NCI-H1048 (cell line): Measurements from ENCODE around the gene ANAPC13.

Experiments
- DNase-seq: peaks from one replicate; lab custom pipeline; 2025; lab: John Stamatoyannopoulos, UW

ANAPC13 gene

DNA sequence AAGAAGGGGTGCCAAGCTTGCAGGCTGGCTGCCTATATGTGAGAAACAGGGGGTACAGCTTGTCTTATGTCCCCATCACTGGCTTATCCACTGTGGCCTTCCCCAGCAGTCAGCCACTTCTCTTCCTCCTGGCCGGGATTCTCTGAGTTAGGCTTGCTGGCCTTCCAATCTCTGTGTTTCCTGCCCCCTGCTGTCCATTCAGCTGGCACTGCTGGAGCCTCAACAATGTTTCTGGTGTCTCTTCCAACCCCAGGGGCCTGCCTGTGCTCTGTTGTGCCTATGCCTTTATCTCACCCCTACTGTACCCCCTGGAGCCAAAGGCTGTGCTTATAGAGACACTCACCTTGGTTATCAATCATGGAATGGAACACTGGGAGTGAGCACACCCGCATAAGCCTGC, 36.5 kb downstream of the ANAPC13 start:
- no peak for DNase-seq

DNA sequence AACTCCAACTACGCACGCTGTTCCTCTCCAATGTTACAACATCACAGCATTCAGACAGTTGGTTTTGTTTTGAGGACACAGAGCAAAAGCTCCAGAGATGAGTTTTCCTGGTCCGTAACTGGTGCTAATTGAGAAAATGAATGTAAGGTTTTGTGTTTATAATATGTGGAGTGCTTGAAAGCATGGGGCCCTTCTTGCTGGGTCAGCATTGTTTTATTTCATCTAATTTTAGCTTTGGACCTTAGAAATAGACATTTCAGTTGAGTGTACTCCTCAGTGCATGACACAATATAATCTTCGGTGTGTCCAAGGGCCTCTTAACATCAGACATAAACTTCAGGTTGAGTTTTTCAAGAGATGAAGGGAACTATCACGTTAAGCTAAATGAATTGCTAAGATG, 37.1 kb downstream of the ANAPC13 start:
- DNase-seq, result no peak

DNA sequence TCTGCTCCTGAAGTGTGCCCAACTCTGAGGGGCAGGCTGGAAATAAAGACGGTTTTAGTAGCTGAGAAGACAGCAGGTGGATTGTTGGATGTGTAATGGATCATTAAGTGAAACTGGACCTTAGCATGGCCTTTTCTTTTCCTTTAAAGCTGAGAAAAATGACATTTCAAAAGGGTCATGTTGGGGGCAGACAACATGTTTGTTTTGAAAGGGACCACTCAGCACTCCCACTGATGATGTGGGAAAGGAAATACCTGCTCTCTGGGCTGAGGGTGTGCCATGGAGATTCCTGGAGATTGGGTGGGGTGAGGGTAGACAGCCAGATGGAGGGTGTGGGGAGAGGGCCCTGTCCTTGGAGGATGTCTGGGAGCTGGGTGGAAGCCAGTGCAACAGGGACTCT, 38.4 kb downstream of the ANAPC13 start:
- no peak for DNase-seq

DNA sequence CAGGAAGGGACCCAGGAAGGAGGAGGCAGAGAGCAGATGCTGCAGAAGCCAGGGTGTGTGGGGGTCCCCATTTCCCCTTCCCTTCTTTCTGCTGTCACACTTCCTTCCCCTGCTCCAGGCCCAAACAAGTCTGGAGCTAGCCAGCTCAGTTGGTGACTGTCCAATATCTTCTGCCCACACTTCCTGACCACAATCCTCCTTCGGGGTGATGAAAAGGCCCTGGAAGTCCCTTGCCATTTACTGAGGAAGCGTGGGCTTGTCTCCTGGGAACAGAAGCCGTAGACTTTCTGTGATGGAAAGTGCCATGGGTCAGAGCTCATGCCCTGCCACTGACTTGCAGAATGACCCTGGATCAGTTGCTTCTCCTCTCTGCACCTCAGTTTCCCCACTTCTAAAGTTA, 39.0 kb downstream of the ANAPC13 start:
- no peak for DNase-seq

DNA sequence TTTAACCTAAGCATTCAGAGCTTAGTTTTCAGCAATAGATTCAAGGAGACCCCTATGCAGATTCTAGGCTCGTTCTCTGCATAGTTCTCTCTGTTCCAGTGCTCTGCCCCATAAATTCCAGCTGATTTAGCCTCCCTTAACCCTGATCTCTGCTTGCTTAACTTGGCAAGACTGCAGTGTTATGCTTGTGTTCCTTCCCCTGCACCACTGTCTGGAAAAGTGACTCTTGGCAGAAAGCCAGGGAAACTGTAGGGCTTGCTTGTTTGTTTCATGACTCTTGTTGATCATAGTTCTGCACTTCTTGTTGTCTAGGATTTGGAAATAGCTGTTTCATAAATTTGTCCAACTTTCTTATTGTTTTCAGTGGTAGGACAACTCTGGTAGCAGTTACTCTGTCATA, 40.1 kb downstream of the ANAPC13 start:
- no peak for DNase-seq

DNA sequence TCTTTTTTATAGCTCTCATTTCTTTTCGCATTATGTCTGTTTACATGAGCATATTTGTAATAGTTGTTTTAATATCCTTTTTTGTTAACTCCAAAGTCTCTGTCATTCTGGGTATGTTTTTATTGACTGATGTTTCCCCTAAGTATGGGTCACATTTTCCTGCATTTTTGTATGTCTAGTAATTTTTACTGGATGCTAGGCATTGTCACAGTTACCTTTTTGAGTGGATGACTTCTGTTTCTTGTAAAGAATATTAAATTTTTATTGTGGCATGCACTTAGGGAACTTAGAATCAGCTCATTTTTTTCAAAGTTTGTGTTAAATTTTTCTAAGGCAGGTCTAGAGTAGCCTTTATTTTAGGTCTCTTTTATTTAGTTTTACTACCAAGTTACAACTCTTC, 40.7 kb downstream of the ANAPC13 start:
- DNase-seq, result no peak

DNA sequence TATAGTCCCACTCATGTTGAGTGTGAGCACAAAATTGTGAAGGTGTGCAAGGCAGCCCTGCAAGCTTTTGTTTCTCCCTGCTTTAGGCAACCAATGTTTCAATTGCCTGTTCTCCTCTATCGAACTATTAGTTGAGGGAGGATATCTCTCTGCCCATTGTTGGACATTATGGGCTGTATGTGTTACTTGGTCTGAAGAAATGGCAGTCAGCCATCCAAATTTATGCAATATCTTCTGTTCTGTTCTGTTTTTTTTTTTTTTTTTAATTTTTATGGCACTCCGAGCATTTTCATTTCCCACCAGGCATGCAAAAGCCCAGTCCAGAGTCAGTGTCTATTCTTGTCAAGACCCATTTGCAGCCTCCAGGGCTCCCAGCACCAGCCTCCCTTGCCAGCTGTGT, 44.0 kb downstream of the ANAPC13 start:
- no peak for DNase-seq

DNA sequence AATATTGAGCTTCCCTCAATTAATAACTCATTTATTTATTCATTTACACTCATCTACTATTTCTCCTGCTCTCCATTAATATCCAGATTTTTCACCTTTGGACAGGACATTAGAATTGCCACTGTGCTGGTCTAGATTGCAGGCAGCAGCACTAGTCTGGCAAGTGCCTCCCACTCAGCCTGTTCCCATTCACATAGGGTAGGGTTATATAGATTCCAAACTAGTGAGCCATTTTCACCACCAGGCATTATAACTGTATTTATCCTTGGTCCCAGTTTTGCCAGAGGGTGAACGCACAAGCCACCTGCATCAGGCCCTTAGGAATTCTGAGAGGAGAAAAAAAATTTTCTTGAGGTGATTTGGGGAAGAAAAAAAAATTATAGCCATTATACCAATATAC, 44.5 kb downstream of the ANAPC13 start:
- DNase-seq, result no peak

DNA sequence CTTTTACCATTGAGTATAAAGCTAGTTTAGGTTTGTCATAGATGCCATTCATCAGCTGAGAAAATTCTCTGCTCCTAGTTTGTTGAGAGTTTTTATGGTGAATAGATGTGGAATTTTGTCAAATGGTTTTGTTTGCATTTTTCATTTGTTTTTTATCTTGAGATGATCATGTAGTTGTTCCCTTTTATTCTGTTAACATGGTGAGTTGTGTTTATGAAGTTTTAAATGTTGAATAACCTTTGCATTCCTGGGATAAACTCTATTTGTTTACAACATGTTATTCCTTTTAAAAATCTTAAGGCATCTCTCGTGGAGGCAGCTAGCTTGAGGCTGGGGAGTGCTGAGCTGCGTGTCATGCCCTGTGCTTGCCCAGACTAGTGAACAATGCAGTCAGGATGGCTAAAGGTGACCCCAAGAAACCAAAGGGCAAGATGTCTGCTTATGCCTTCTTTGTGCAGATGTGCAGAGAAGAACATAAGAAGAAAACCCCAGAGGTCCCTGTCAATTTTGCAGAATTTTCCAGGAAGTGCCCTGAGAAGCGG, 48.5 kb downstream of the ANAPC13 start:
- no peak for DNase-seq

DNA sequence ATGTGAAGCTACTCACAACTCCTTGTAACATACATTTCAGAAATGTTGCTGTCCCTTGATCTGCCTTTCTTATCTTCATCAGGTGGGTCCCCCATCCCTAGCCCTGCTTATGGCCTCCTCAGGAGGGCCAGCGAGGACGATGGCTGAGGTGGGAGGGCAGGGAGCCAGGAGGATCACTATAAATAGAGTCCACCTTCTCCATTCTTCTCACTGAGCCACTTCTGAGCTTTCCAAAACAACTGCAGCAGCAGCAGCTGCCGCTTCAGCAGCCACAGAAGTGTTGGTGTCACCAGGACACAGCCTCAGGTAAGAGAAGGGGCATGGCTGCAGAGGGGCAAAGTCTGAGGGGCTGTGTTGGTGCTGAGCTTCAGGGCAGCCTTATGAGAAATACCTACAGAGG, 53.5 kb downstream of the ANAPC13 start:
- DNase-seq, result no peak

DNA sequence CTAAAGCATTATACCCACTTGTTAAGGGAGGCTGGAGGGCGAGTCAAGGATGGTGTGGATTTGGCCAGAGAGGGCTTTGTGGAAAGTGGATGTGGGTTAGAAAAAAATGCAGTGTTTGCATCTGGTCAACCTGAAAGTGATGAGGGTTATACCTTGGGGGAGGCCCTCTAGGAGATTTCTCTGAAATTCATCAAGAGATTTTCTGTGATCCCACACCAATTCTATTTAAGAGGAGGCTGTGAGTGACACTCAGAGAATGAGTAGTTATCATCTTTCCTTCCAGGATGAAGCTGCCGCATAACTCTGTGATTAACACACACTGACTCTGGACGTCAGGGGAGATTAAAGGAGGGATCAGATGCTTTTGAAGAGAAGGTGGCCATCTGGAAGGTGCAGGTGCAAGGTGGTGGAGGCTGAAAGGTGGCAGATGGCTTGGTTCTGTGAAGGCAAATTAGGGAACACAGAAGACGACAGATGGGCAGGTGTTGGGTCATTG, 54.8 kb downstream of the ANAPC13 start:
- DNase-seq, result no peak

DNA sequence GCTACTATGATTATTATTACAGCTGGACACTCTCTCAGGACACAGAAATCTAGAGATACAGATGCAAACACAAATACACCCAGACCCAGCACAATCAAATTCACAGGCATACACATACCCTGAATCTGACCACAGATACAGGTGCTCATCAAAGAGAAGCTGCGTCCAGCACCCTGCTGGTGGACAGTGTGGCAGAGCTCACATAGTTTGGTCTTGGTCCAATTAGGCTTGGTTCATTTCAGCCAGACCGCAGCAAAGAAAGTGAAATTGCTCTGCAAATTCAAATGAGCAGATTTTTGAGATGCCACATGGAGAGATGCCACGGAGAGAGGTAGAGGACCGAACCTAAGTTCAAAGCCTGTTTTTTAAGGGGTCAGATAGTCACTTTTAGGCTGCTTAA, 55.6 kb downstream of the ANAPC13 start:
- no peak for DNase-seq

DNA sequence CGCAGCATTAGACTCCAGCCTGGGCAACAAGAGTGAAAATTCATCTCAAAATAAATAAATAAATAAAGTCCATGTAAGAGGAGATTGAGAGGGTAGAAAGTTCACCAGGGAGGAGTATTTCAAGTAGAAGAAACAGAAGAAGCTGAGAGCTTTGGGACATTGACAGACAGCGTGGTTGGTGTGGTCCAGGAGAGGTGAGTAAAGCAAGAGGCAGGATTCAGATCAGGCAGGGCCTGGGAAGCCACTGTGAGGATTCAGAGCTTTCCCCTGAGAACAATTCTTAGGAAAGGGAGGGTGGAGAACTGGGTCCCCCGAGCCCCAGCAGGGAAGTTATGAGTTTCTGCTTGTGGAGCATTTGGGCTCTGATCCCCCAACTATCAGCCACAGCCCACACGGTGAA, 57.4 kb downstream of the ANAPC13 start:
- no peak for DNase-seq
